ENCODE data around the gene CCL20. TPM values are rescaled to one million over a fixed set of nuclear protein-coding genes. Genes with fewer than 3 reads are reported as not detected.

The CCL20 gene
- polyA plus RNA-seq, 1 experiment = not detected

DNA sequence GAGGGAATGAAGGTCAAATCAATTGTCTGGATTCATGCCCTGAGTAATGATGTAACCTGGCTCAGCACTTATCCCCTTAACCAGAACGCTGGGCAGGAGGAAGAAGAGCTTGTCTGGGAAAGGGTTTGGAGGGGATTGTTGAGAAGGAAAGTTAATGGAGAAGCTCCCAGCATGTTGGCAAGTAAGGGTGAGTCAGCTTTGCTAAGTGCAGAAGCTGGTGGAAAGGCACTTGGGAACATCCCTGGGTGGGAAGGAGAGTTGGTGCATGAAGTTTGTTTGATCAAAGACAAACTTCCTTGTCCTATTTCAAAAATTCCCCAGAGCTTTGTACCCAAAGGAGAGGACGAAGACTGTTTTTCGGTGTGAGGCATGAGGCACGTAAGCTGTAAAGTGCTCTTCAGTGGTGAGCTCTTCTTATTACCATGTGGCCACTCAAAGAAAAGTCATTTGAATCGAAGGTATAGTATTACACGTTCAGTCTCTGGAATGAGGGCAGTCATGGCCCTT is 40.2 kb downstream of the CCL20 start:
- ChIA-PET CTCF (interaction anchor here (0.6 to 2.2 kb wide), 4 partner anchors 9 to 438 kb away, joined by 3 to 8 read pairs (median 5); no protein-coding TSS in a partner anchor), POLR2A (interaction anchor here (1.3 kb wide), 1 partner anchor 9 kb away, joined by 3 read pairs; no protein-coding TSS in a partner anchor)

DNA sequence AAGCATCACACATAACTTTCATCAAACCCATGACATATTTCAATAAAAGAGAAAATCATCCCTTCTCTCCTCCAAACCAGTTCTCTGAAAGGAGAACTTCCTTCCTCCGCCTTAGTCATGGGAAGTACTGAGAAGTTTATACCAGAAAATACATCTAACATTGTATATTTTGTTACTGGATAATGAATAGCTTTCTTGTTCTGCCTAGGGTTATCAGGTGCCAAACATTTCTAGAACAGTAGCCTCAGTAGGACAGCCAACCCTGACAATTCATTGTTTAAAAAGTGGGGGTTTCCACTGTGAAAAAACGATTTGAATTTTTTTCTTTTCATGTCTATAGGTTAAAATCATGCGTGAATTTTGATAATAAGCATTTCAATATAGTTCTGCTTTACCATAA is 41.8 kb downstream of the CCL20 start:
- Histone ChIP-seq H3K27ac (ENCODE audit: low read depth, low read length) (no peak overlapping the region), H3K27me3 (ENCODE audit: control insufficient read depth, insufficient read depth, low read length) (no peaks in the 10 kb centered on the region), H3K4me3 (ENCODE audit: low read depth, low read length) (no peak overlapping the region), H3K9me3 (ENCODE audit: control insufficient read depth, insufficient read depth, low read length) (no peaks in the 10 kb centered on the region)
- CTCF ChIA-PET = no interaction called here
- POLR2A ChIA-PET = no interaction called here
- no peak for DNase-seq (ENCODE audit: low read depth, low spot score)
- TF ChIP-seq, protein P1, sequence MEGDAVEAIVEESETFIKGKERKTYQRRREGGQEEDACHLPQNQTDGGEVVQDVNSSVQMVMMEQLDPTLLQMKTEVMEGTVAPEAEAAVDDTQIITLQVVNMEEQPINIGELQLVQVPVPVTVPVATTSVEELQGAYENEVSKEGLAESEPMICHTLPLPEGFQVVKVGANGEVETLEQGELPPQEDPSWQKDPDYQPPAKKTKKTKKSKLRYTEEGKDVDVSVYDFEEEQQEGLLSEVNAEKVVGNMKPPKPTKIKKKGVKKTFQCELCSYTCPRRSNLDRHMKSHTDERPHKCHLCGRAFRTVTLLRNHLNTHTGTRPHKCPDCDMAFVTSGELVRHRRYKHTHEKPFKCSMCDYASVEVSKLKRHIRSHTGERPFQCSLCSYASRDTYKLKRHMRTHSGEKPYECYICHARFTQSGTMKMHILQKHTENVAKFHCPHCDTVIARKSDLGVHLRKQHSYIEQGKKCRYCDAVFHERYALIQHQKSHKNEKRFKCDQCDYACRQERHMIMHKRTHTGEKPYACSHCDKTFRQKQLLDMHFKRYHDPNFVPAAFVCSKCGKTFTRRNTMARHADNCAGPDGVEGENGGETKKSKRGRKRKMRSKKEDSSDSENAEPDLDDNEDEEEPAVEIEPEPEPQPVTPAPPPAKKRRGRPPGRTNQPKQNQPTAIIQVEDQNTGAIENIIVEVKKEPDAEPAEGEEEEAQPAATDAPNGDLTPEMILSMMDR (IDR thresholded peaks at IDR 0.05; ENCODE audit: low read depth, low read length) = no peak

More for the DNA sequence above, 40.2 kb downstream of the CCL20 start:
- TF ChIP-seq, protein P1 (IDR thresholded peaks at IDR 0.05; ENCODE audit: low read depth, low read length) = no peak
- Histone ChIP-seq H3K27ac (ENCODE audit: low read depth, low read length) (no peak overlapping the region), H3K27me3 (ENCODE audit: control insufficient read depth, insufficient read depth, low read length) (no peaks in the 10 kb centered on the region), H3K4me3 (ENCODE audit: low read depth, low read length) (no peak overlapping the region), H3K9me3 (ENCODE audit: control insufficient read depth, insufficient read depth, low read length) (no peaks in the 10 kb centered on the region)
- DNase-seq (ENCODE audit: low read depth, low spot score) = no peak

DNA sequence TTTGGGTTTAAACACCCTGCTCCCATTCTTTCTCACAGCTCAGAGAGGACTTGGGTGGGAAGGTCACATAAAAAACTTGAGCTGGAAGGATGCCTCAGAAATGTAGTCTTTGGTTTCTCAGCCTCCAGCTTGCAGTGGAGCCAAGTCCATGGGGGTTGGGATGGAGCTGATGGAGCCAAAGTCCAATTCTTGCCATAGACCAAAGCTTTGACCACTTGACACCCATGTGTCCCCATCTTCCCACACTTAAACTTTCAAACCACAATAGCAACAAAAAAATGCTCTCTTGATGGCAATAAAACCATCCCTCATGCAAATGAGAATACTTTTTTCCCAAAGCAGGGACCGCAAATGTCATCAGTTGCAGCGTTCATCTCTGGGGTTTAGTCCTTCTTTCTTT is 43.1 kb downstream of the CCL20 start:
- no peak overlapping the region for H3K27ac ChIP-seq (ENCODE audit: low read depth, low read length)
- DNase-seq (ENCODE audit: low read depth, low spot score) = no peak
- TF ChIP-seq, protein P1 (IDR thresholded peaks at IDR 0.05; ENCODE audit: low read depth, low read length) = no peak
- H3K27me3 ChIP-seq (ENCODE audit: control insufficient read depth, insufficient read depth, low read length) = no peaks in the 10 kb centered on the region
- ChIA-PET POLR2A (no interaction called here), CTCF (no interaction called here)
- no peak overlapping the region for H3K4me3 ChIP-seq (ENCODE audit: low read depth, low read length)
- no peaks in the 10 kb centered on the region for H3K9me3 ChIP-seq (ENCODE audit: control insufficient read depth, insufficient read depth, low read length)

DNA sequence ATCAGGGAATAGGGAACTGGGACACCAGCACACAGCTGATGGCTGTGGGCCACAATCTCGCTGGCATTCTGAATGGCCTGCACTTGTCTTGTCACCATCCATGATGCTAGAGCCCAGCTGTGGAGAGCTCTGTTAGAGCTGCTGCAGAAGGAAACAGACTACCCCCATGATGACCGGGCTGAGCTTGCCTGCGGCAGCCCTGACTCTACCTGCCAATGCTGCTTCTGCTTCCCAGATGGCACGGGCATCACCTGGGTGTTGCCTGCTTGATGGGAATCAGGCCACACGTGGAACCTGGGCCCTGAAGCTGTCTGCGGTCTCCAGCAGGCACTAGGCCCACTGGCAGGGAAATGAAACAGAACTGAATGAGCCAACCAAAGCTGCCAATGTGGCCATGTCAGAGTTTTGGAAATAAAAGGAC is 46.6 kb downstream of the CCL20 start:
- POLR2A ChIA-PET = no interaction called here

DNA sequence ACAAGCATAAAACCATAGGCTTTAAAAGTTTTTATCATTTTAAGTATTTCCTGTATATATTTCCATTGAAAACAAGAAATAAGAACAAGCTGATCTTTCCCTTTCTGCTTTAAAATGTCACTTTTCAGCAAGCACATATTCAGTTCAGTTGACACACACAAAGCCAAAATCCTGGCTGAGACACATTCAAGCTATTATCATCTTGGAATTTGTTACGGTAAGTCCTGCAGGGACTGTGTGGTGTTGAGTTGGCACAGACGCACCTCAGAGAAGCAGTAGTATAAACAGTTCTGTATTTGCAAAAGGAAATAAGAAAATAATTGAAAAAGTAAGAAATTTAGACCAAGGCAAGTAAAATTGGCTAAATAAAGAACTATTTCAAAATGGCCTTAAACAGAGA is 47.4 kb downstream of the CCL20 start:
- POLR2A ChIA-PET = no interaction called here
- Histone ChIP-seq H3K27ac (ENCODE audit: low read depth, low read length) (no peak overlapping the region), H3K4me3 (ENCODE audit: low read depth, low read length) (no peak overlapping the region), H3K9me3 (ENCODE audit: control insufficient read depth, insufficient read depth, low read length) (no peaks in the 10 kb centered on the region), H3K27me3 (ENCODE audit: control insufficient read depth, insufficient read depth, low read length) (no peaks in the 10 kb centered on the region)
- CTCF ChIA-PET = interaction anchor here (1.0 to 3.6 kb wide), 6 partner anchors 15 to 203 kb away, joined by 3 to 24 read pairs (median 4); no protein-coding TSS in a partner anchor
- TF ChIP-seq, protein P1 (IDR thresholded peaks at IDR 0.05; ENCODE audit: low read depth, low read length) = no peak
- DNase-seq (ENCODE audit: low read depth, low spot score) = no peak

More for the DNA sequence above, 46.6 kb downstream of the CCL20 start:
- CTCF ChIA-PET = interaction anchor here (0.6 to 3.6 kb wide), 4 partner anchors 14 to 1392 kb away, joined by 3 to 24 read pairs (median 10); no protein-coding TSS in a partner anchor
- TF ChIP-seq, protein P1 (IDR thresholded peaks at IDR 0.05; ENCODE audit: low read depth, low read length) = no peak
- Histone ChIP-seq H3K27ac (ENCODE audit: low read depth, low read length) (no peak overlapping the region), H3K9me3 (ENCODE audit: control insufficient read depth, insufficient read depth, low read length) (no peaks in the 10 kb centered on the region), H3K27me3 (ENCODE audit: control insufficient read depth, insufficient read depth, low read length) (no peaks in the 10 kb centered on the region), H3K4me3 (ENCODE audit: low read depth, low read length) (no peak overlapping the region)
- no peak for DNase-seq (ENCODE audit: low read depth, low spot score)

All from AG04450 (cell line).